ENCODE data around the gene COG4. TPM values are rescaled to one million over a fixed set of nuclear protein-coding genes. Genes with fewer than 3 reads are reported as not detected.

The COG4 gene
- total RNA-seq, 2 donors from 2014 or later, result 23.1 to 43.8 TPM

DNA sequence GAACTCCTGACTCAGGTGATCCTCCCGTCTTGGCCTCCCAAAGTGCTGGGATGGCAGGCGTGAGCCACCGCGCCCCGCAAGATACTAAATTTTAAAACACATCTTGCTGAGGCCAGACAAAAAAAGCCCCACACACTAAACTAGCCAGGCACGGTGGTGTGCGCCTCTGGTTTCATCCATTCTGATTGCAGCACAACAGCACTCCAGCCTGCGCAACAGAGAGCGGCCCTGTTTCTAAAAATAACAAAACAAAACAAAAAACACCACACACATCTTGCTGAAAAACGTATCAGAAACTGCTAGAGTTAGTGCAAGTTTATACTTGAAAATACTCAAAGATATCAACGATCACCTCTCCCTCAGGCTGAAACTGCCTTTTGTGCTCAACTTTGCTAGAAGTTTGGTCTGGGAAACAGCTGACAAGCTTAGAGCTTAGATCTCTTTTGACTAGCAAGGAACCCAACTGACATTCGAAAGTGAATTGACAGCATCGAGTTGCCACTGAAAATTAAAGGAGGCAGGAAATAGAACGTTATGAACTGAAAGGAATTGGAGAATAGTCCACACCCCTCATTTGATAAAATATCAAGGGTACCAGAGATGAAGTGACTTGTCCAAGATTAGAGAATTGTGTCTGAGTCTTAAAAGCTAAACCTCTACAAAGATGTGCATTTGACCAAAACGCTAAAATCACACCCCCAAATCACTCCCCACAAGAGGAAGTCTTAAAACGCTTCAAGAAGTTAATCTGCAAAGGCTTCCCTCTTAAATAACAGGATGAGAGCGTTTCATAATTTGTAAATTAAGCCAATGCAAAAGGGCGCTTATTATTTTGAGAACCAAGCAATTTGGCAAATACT is 908 bp downstream of the COG4 start:
- peaks cover 34% of the 10 kb centered on the region for H3K4me1 ChIP-seq
- H3K36me3 ChIP-seq (replicated peaks in 1 of 2; ENCODE audit: insufficient read depth in 1 of 2, low read depth in 2 of 2), result peaks cover 0 to 9% of the 10 kb centered on the region in 2 donors
- H3K4me3 ChIP-seq, result peak overlapping the region; percentile 77 to 95
- ATAC-seq (no peak), DNase-seq (no peak)
- peak overlapping the region in 3 of 4 donors; percentile 79 to 95 (median 79) for H3K27ac ChIP-seq
- 44 to 53% methylated on average over 18 of the region's 18 CpGs for WGBS, 2 donors
- intact Hi-C loops (cut with DNase I), result no loop called here
- no peaks in the 10 kb centered on the region for H3K9me3 ChIP-seq
- no peaks in the 10 kb centered on the region for H3K27me3 ChIP-seq
- TF ChIP-seq POLR2A (IDR thresholded peaks at IDR 0.05) (no peak), CTCF (IDR thresholded peaks at IDR 0.05) (no peak)

GRCh38 chr16:70520612-70521297 is 2.6 kb downstream of the COG4 start:
- WGBS, 2 donors, result 73 to 89% methylated on average over 8 of the region's 8 CpGs
- H3K36me3 ChIP-seq (replicated peaks in 1 of 2; ENCODE audit: insufficient read depth in 1 of 2, low read depth in 2 of 2), result peaks cover 0 to 14% of the 10 kb centered on the region in 2 donors
- no peaks in the 10 kb centered on the region for H3K27me3 ChIP-seq
- DNase-seq (no peak), ATAC-seq (no peak)
- no peaks in the 10 kb centered on the region for H3K9me3 ChIP-seq
- no peak overlapping the region for H3K27ac ChIP-seq
- intact Hi-C loops (cut with DNase I), result no loop called here
- TF ChIP-seq POLR2A (IDR thresholded peaks at IDR 0.05), result no peak
- TF ChIP-seq CTCF (IDR thresholded peaks at IDR 0.05), result no peak
- H3K4me1 ChIP-seq, result peaks cover 21% of the 10 kb centered on the region
- no peak overlapping the region for H3K4me3 ChIP-seq

DNA sequence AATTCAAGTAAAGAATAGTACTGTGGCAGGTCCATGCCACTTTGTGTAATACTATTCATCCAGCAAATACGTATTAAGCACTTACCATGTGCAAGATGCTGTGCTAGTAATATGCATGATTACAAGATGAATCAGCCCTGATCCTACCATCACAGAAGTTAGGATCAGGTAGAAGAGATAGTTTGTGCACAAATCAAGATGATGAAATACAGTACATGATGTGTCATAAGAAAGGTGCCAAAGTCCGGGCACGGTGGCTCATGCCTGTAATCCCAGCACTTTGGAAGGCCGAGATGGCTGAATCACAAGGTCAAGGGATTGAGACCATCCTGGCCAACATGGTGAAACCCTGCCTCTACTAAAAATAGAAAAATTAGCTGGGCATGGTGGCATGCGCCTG is 10.9 kb downstream of the COG4 start:
- TF ChIP-seq POLR2A (IDR thresholded peaks at IDR 0.05) (no peak), CTCF (IDR thresholded peaks at IDR 0.05) (no peak)
- H3K27me3 ChIP-seq, result no peaks in the 10 kb centered on the region
- H3K27ac ChIP-seq, result no peak overlapping the region
- DNase-seq (no peak), ATAC-seq (no peak)
- intact Hi-C loops (cut with DNase I), result no loop called here
- H3K4me1 ChIP-seq, result no peaks in the 10 kb centered on the region
- WGBS, 2 donors, result 94 to 96% methylated on average over 5 of the region's 5 CpGs
- H3K9me3 ChIP-seq, result no peaks in the 10 kb centered on the region
- no peak overlapping the region for H3K4me3 ChIP-seq
- H3K36me3 ChIP-seq (replicated peaks in 1 of 2; ENCODE audit: insufficient read depth in 1 of 2, low read depth in 2 of 2), result peaks cover 0 to 46% of the 10 kb centered on the region in 2 donors

DNA sequence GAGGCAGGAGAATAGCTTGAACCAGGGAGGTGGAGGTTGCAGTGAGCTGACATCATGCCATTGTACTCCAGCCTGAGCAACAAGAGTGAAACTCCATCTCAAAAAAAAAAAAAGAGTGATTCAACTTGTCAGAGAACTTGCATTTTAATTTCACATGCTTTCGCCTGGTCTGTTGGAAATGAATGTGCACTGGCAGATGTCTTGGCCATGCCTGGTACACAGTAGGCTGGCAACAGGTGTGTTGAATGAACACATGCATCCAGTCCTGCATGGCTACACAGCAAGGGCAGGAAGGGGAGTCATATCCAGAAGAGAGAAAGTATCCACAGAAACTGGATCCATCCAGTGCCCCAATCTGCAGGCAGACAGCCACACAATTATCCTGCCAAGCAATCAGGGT is 11.5 kb downstream of the COG4 start:
- no peak for TF ChIP-seq CTCF (IDR thresholded peaks at IDR 0.05)
- no peak for TF ChIP-seq POLR2A (IDR thresholded peaks at IDR 0.05)
- H3K9me3 ChIP-seq, result no peaks in the 10 kb centered on the region
- no peaks in the 10 kb centered on the region for H3K27me3 ChIP-seq
- peaks cover 0 to 44% of the 10 kb centered on the region in 2 donors for H3K36me3 ChIP-seq (replicated peaks in 1 of 2; ENCODE audit: insufficient read depth in 1 of 2, low read depth in 2 of 2)
- no peak overlapping the region for H3K4me3 ChIP-seq
- DNase-seq, result no peak
- no peak overlapping the region for H3K27ac ChIP-seq
- ATAC-seq, result no peak
- 78 to 100% methylated on average over 1 of the region's 1 CpG for WGBS, 2 donors
- intact Hi-C loops (cut with DNase I), result no loop called here
- H3K4me1 ChIP-seq, result no peaks in the 10 kb centered on the region

Measured in body of pancreas (tissue), 4 donors.